HepG2 (cell line): ENCODE results near the gene TTC39B. TPM values are rescaled to one million over a fixed set of nuclear protein-coding genes. Genes with fewer than 3 reads are reported as not detected.

Experiments
- ATAC-seq: fragments of 200-7000 bp; cut with Tn5 transposase; 3 replicates; pipeline ENCODE4 v1.9.1; 2020; ENCODE audit warnings: mild to moderate bottlenecking, moderate library complexity
- BruUV-seq: library from RNA; stranded (reverse); fragments of 400-500 nt; replicated peaks from 2 replicates; lab custom pipeline; 2021; lab: Mats Ljungman, UMichigan
- CTCF ChIA-PET: fragments of 300-600 bp; formaldehyde crosslinking; extraction: SDS; loops from one replicate; lab custom pipeline; 2021; ENCODE audit warnings: low total read pairs, inconsistent platforms, low intra/inter-chr PET ratio; lab: Yijun Ruan, JAX
- POLR2A ChIA-PET: fragments of 350-600 bp; sonication (Branson Sonifier 250); formaldehyde crosslinking; loops from one replicate; lab custom pipeline; 2020; ENCODE audit warnings: antibody characterized with exemption, inconsistent platforms; lab: Yijun Ruan, JAX
- DNase-seq: peaks from one replicate; pipeline ENCODE4 v3.0.0-alpha.2; 2015; ENCODE audit warnings: low spot score
- FAIRE-seq: peaks from 3 replicates; lab custom pipeline; 2011; peaks lifted over from hg19 to GRCh38; lab: Jason Lieb, UNC
- H2AFZ ChIP-seq: one replicate; pipeline ENCODE4 v1.6.1; 2011; ENCODE audit warnings: low read length, inconsistent platforms
- H3K27ac ChIP-seq: fragments of 300-600 bp; 3 replicates; pipeline ENCODE4 v1.8.0; 2011; ENCODE audit warnings: mixed run types, mild to moderate bottlenecking, mixed read lengths, low read length, inconsistent platforms; ENCODE audit not compliant: insufficient read depth; ENCODE audit errors: extremely low read length
- H3K27me3 ChIP-seq, 2 experiments: fragments of 200-600 bp in 1 of 2; 2 replicates in 1 of 2; 3 replicates in 1 of 2; pipeline versions ENCODE4 v1.6.0 to v1.8.0; 2011; ENCODE audit warnings: low read length in 2 of 2, mild to moderate bottlenecking in 2 of 2, moderate library complexity in 2 of 2, inconsistent platforms in 1 of 2; ENCODE audit not compliant: insufficient read depth in 2 of 2, control insufficient read depth in 1 of 2
- H3K36me3 ChIP-seq, 2 experiments: fragments of 200-600 bp in 1 of 2; replicated peaks in 1 of 2; 2 replicates in 1 of 2; 3 replicates in 1 of 2; pipeline versions ENCODE4 v1.5.1 to v1.8.0; 2011; ENCODE audit warnings: low read length in 2 of 2, inconsistent platforms in 1 of 2; ENCODE audit not compliant: insufficient read depth in 2 of 2, control insufficient read depth in 1 of 2
- H3K4me1 ChIP-seq: 2 replicates; pipeline ENCODE4 v1.5.1; 2012; ENCODE audit warnings: low read length, inconsistent platforms; ENCODE audit not compliant: insufficient read depth
- H3K4me2 ChIP-seq: 2 replicates; pipeline ENCODE4 v1.6.0; 2011; ENCODE audit warnings: low read depth, low read length, inconsistent platforms
- H3K4me3 ChIP-seq, 3 experiments: fragments of 200-600 bp in 1 of 3; sonication (generic), shearing (Covaris generic) in 1 of 3; replicated peaks in 1 of 3; 2 replicates each; pipeline ENCODE4 v1.5.1; 2011 to 2016; ENCODE audit warnings: low read length in 3 of 3, inconsistent platforms in 2 of 3, low read depth in 2 of 3, mild to moderate bottlenecking in 2 of 3, control low read depth in 1 of 3, mixed read lengths in 1 of 3; ENCODE audit not compliant: insufficient read depth in 1 of 3
- H3K79me2 ChIP-seq: one replicate; pipeline ENCODE4 v1.6.1; 2011; ENCODE audit warnings: low read length, inconsistent platforms; ENCODE audit not compliant: insufficient read depth
- H3K9ac ChIP-seq: 2 replicates; pipeline ENCODE4 v1.6.0; 2011; ENCODE audit warnings: mild to moderate bottlenecking, low read depth, low read length, inconsistent platforms; ENCODE audit not compliant: insufficient read depth
- H3K9me3 ChIP-seq: 2 replicates; pipeline ENCODE4 v1.5.1; 2012; ENCODE audit warnings: mild to moderate bottlenecking, low read length
- H4K20me1 ChIP-seq: 2 replicates; pipeline ENCODE4 v1.6.0; 2011; ENCODE audit warnings: inconsistent platforms, mild to moderate bottlenecking, low read length, moderate library complexity; ENCODE audit not compliant: insufficient read depth
- ARNT2 ChIP-seq: sonication (generic); formaldehyde crosslinking; IDR thresholded peaks from 2 replicates; pipeline ENCODE4 v1.8.0; 2022; ENCODE audit warnings: mild to moderate bottlenecking, low read depth, missing genetic modification reagents, moderate library complexity
- ATF1 ChIP-seq: IDR thresholded peaks from 2 replicates; pipeline ENCODE4 v1.6.1; 2016; ENCODE audit warnings: mild to moderate bottlenecking, control low read depth
- ATF7 ChIP-seq, 2 experiments: fragments of 450-650 bp in 1 of 2; sonication (generic) in 1 of 2; formaldehyde crosslinking in 1 of 2; IDR thresholded peaks; 2 replicates each; pipeline versions ENCODE4 v1.4.0 to v1.6.1; 2016 to 2020; ENCODE audit warnings: antibody characterized with exemption in 1 of 2, mild to moderate bottlenecking in 1 of 2, missing genetic modification reagents in 1 of 2
- NONO ChIP-seq, 2 experiments: fragments of 450-650 bp in 1 of 2; sonication (generic) in 1 of 2; formaldehyde crosslinking in 1 of 2; IDR thresholded peaks in 1 of 2; conservative IDR thresholded peaks in 1 of 2; 2 replicates each; pipeline versions ENCODE4 v1.6.1 to v1.8.0; 2017 to 2022; ENCODE audit warnings: mild to moderate bottlenecking in 1 of 2, missing genetic modification reagents in 1 of 2, moderate library complexity in 1 of 2
- PAWR ChIP-seq: sonication (generic); formaldehyde crosslinking; IDR thresholded peaks from 2 replicates; pipeline ENCODE4 v1.4.0; 2020; ENCODE audit warnings: missing genetic modification reagents, mild to moderate bottlenecking, borderline replicate concordance
- PAX8 ChIP-seq: sonication (generic); formaldehyde crosslinking; IDR thresholded peaks from 2 replicates; pipeline ENCODE4 v1.8.0; 2022; ENCODE audit warnings: mild to moderate bottlenecking, missing genetic modification reagents, borderline replicate concordance
- POGK ChIP-seq: sonication (generic); formaldehyde crosslinking; conservative IDR thresholded peaks from 2 replicates; pipeline ENCODE4 v1.8.0; 2022; ENCODE audit warnings: mild to moderate bottlenecking, moderate library complexity, missing genetic modification reagents
- POLR2AphosphoS2 ChIP-seq: IDR thresholded peaks from 2 replicates; pipeline ENCODE4 v1.6.1; 2011; ENCODE audit warnings: low read depth, low read length, improper control_type of control experiment
- POLR2AphosphoS5 ChIP-seq: IDR thresholded peaks from 2 replicates; pipeline ENCODE4 v1.6.1; 2012; ENCODE audit warnings: low read depth, low read length
- RORA ChIP-seq: sonication (generic); formaldehyde crosslinking; IDR thresholded peaks from 2 replicates; pipeline ENCODE4 v1.5.0; 2020; ENCODE audit warnings: mild to moderate bottlenecking, missing genetic modification reagents, moderate library complexity
- ZBTB26 ChIP-seq: IDR thresholded peaks from 2 replicates; pipeline ENCODE4 v1.6.1; 2016; ENCODE audit warnings: missing compliant biosample characterization, missing genetic modification reagents, borderline replicate concordance
- ZBTB49 ChIP-seq: sonication (generic); formaldehyde crosslinking; IDR thresholded peaks from 2 replicates; pipeline ENCODE4 v1.4.0; 2020; ENCODE audit warnings: missing genetic modification reagents, borderline replicate concordance
- ZNF761 ChIP-seq: sonication (generic); formaldehyde crosslinking; conservative IDR thresholded peaks from 2 replicates; pipeline ENCODE4 v1.4.0; 2020; ENCODE audit warnings: mild to moderate bottlenecking, missing genetic modification reagents
- ZNF768 ChIP-seq: sonication (generic); formaldehyde crosslinking; IDR thresholded peaks from 2 replicates; pipeline ENCODE4 v1.4.0; 2020; ENCODE audit warnings: missing genetic modification reagents
- ZNF784 ChIP-seq: sonication (generic); formaldehyde crosslinking; IDR thresholded peaks from 2 replicates; pipeline ENCODE4 v1.5.1; 2020; ENCODE audit warnings: missing genetic modification reagents, mild to moderate bottlenecking, borderline replicate concordance
- ZSCAN31 ChIP-seq: sonication (generic); formaldehyde crosslinking; IDR thresholded peaks from 2 replicates; pipeline ENCODE4 v1.5.0; 2020; ENCODE audit warnings: low read depth, mild to moderate bottlenecking, missing genetic modification reagents
- WGBS: methylation state at CpG from one replicate; pipeline ENCODE4 v1.1.6; 2017; ENCODE audit warnings: low lambda C conversion rate; 5-methylcytosine and 5-hydroxymethylcytosine counted together
- in situ Hi-C: cut with HindIII; loops from 2 replicates; pipeline ENCODE4 v1.10.0; 2017; ENCODE audit warnings: low pct_unique_long_range_greater_than_20kb; ENCODE audit not compliant: extremely low pct_ligation_motif_present
- intact Hi-C: fragments of 100-400 bp; cut with micrococcal nuclease; formaldehyde crosslinking; loops from one replicate; pipeline ENCODE4 v1.10.0; 2022; ENCODE audit not compliant: unreplicated experiment
- polyA plus RNA-seq, 8 experiments: library from polyadenylated mRNA; depleted of rRNA in 3 of 8; stranded (reverse) in 7 of 8; unstranded in 1 of 8; fragments of >200 nt; fragmentation: Illumina TruSeq in 4 of 8; extraction: Trizol in 4 of 8; gene quantifications; 2 replicates each; pipeline versions ENCODE4 v1.2.1 to v1.2.3, GENCODE V29; 2011 to 2016; ENCODE audit warnings: low read depth in 4 of 8, missing spikeins in 1 of 8, mixed read lengths in 1 of 8; ENCODE audit not compliant: insufficient read depth in 1 of 8
- total RNA-seq, 5 experiments: library from RNA; depleted of rRNA; stranded (reverse); fragments of >200 nt; fragmentation: Illumina TruSeq; extraction: Trizol; gene quantifications; 2 replicates each; pipeline ENCODE4 v1.2.3, GENCODE V29; 2016; ENCODE audit warnings: low read depth in 1 of 5

The TTC39B gene
- total and polyA plus RNA-seq, 2 of the 13 experiments (the other 11 are each of a cell fraction or from before 2014, with no cell fraction given), result 14.3 to 19.4 TPM

DNA sequence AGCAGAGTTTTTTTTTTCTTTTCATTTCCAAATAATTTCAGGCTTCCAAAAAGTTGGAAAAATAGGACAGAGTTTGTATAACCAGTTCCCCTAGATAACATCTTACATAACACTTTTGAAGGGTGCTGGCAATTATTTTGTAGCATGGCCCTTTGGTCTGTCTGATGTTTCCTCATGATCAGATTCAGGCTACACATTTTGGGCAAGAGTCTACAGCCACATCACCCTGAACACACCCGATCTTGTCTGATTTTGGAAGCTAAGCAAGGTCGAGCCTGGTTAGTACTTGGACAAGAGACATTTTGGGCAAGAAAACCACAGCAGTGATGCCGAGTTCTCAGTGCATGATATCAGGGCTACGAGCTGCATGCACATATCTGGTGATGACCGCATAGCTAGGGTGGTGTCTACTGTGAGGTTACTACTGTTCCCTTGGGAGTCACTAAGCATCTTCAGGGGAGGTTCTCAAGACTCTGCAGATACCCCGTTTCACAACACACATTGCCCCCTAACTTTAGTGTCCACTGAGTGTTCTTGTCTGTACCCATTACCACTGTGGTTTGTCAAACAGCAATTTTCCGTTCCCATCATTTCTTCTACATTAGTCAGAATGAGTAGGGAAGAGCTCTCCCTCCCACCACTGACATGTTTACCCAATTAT lies 86.2 kb downstream of the TTC39B start (continued):
- TF ChIP-seq ZBTB26 (CRISPR knock-in tag), result no peak

DNA sequence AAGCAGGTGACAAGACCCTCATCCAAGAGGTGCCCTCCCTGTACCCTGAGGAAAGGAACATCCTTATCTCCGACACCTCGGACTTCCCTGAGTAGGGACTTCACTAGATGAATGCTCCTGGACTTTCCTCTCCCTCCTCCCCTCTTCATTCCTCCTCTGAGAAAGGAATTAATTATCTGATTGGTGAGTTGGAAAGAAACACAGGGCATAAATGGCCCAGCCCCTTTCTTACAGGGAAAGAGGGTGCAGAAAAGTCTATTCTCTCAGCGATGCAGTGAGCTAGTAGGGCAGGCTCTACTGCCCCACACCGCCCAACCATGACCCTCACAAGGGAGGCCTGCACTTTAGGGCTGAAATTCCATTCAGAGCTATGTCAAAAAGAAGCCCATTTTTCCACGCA lies 87.5 kb downstream of the TTC39B start:
- Histone ChIP-seq H3K4me2 (no peak overlapping the region), H4K20me1 (no peaks in the 10 kb centered on the region), H3K9me3 (no peaks in the 10 kb centered on the region), H3K36me3 (peaks cover 3 to 22% of the 10 kb centered on the region in 2 experiments; a peak in 4 of 5 replicates), H3K27me3 (no peaks in the 10 kb centered on the region), H3K79me2 (no peaks in the 10 kb centered on the region), H3K9ac (no peak overlapping the region), H3K4me1 (no peaks in the 10 kb centered on the region), H2AFZ (no peak overlapping the region), H3K4me3 (no peak overlapping the region), H3K27ac (no peak overlapping the region)
- BruUV-seq, result no TSS peak
- ChIA-PET POLR2A (no interaction called here), CTCF (no interaction called here)
- 90% methylated on average over 5 of the region's 5 CpGs for WGBS
- TF ChIP-seq ZNF784 (CRISPR knock-in tag), result no peak
- no peak for TF ChIP-seq ZSCAN31 (CRISPR knock-in tag)
- no peak for TF ChIP-seq ATF7 (IDR thresholded peaks at IDR 0.05)
- TF ChIP-seq ATF7 (CRISPR knock-in tag; IDR thresholded peaks at IDR 0.05), result no peak
- TF ChIP-seq ZBTB49, result no peak
- no peak for TF ChIP-seq ATF1 (CRISPR knock-in tag)
- no peak for TF ChIP-seq NONO (IDR thresholded peaks at IDR 0.05)
- no peak for TF ChIP-seq NONO (CRISPR knock-in tag; conservative IDR thresholded peaks at IDR 0.05)
- no peak for TF ChIP-seq RORA
- no peak for TF ChIP-seq PAX8 (CRISPR knock-in tag)
- TF ChIP-seq PAWR (CRISPR knock-in tag), result no peak
- TF ChIP-seq POLR2AphosphoS5, result no peak
- no peak for TF ChIP-seq ZNF768 (CRISPR knock-in tag)
- TF ChIP-seq POLR2AphosphoS2, result no peak
- no peak for TF ChIP-seq POGK (CRISPR knock-in tag)
- no peak for TF ChIP-seq ARNT2
- TF ChIP-seq ZNF761, result no peak
- intact Hi-C loops (no loop called here), in situ Hi-C loops (loop anchor here (25.0 kb wide), 1 partner anchor 393 kb away; no protein-coding TSS in a partner anchor)
- ATAC-seq, result no peak
- DNase-seq, result no peak
- FAIRE-seq, result no peak
